Muscle layer of duodenum (tissue), 2 donors: Measurements from ENCODE around the gene RIMBP2.

Source experiments
- H3K27ac ChIP-seq: one replicate; pipeline ENCODE4 v1.7.0; 2013; ENCODE audit warnings: mild to moderate bottlenecking, low read length
- H3K27me3 ChIP-seq: one replicate; pipeline ENCODE4 v1.7.0; 2013; ENCODE audit warnings: low read depth, mild to moderate bottlenecking, control low read depth, low read length
- H3K36me3 ChIP-seq, 2 donors: one replicate each; pipeline ENCODE4 v1.7.0; 2013; ENCODE audit warnings: low read length in 2 of 2, control low read depth in 1 of 2, mild to moderate bottlenecking in 1 of 2; ENCODE audit not compliant: insufficient read depth in 2 of 2, control insufficient read depth in 1 of 2
- H3K4me1 ChIP-seq, 2 donors: one replicate each; pipeline ENCODE4 v1.7.0; 2013; ENCODE audit warnings: low read length in 2 of 2, mild to moderate bottlenecking in 2 of 2, control low read depth in 1 of 2, moderate library complexity in 1 of 2; ENCODE audit not compliant: insufficient read depth in 2 of 2, control insufficient read depth in 1 of 2
- H3K4me3 ChIP-seq, 2 donors: one replicate each; pipeline ENCODE4 v1.7.0; 2013; ENCODE audit warnings: low read length in 2 of 2, low read depth in 1 of 2, mild to moderate bottlenecking in 1 of 2
- H3K9me3 ChIP-seq, 2 donors: one replicate each; pipeline ENCODE4 v1.7.0; 2013; ENCODE audit warnings: low read length in 2 of 2, control low read depth in 1 of 2, mild to moderate bottlenecking in 1 of 2; ENCODE audit not compliant: control insufficient read depth in 1 of 2
- donor health status: healthy.

Gene RIMBP2

GRCh38 chr12:130506844-130507243 lies 209.3 kb downstream of the RIMBP2 start:
- Histone ChIP-seq H3K4me3 (no peak overlapping the region), H3K36me3 (no peaks in the 10 kb centered on the region), H3K27me3 (no peaks in the 10 kb centered on the region), H3K27ac (no peak overlapping the region), H3K9me3 (no peaks in the 10 kb centered on the region), H3K4me1 (no peaks in the 10 kb centered on the region)

- Histone ChIP-seq H3K9me3 (no peaks in the 10 kb centered on the region), H3K4me3 (no peak overlapping the region), H3K36me3 (no peaks in the 10 kb centered on the region), H3K4me1 (no peaks in the 10 kb centered on the region), H3K27me3 (no peaks in the 10 kb centered on the region), H3K27ac (no peak overlapping the region)
These were observed 211.3 kb downstream of the RIMBP2 start for GRCh38 chr12:130504840-130505175.

- Histone ChIP-seq H3K4me1 (no peaks in the 10 kb centered on the region), H3K36me3 (no peaks in the 10 kb centered on the region), H3K9me3 (no peaks in the 10 kb centered on the region), H3K27me3 (no peaks in the 10 kb centered on the region), H3K27ac (no peak overlapping the region), H3K4me3 (no peak overlapping the region)
These were observed 211.8 kb downstream of the RIMBP2 start for GRCh38 chr12:130504110-130504839.

GRCh38 chr12:130501821-130502220 lies 214.3 kb downstream of the RIMBP2 start:
- H3K27ac ChIP-seq = no peak overlapping the region
- no peaks in the 10 kb centered on the region for H3K27me3 ChIP-seq

GRCh38 chr12:130500835-130501330 lies 215.2 kb downstream of the RIMBP2 start:
- H3K36me3 ChIP-seq = no peaks in the 10 kb centered on the region
- no peak overlapping the region for H3K4me3 ChIP-seq
- no peak overlapping the region for H3K27ac ChIP-seq
- H3K27me3 ChIP-seq = no peaks in the 10 kb centered on the region
- no peaks in the 10 kb centered on the region for H3K9me3 ChIP-seq
- H3K4me1 ChIP-seq = no peaks in the 10 kb centered on the region

More at GRCh38 chr12:130501821-130502220, 214.3 kb downstream of the RIMBP2 start:
- Histone ChIP-seq H3K4me1 (no peaks in the 10 kb centered on the region), H3K4me3 (no peak overlapping the region), H3K36me3 (no peaks in the 10 kb centered on the region), H3K9me3 (no peaks in the 10 kb centered on the region)

GRCh38 chr12:130499474-130499873 lies 216.6 kb downstream of the RIMBP2 start:
- no peaks in the 10 kb centered on the region for H3K27me3 ChIP-seq
- H3K4me1 ChIP-seq = no peaks in the 10 kb centered on the region
- no peak overlapping the region for H3K4me3 ChIP-seq
- H3K36me3 ChIP-seq = no peaks in the 10 kb centered on the region
- no peak overlapping the region for H3K27ac ChIP-seq
- H3K9me3 ChIP-seq = no peaks in the 10 kb centered on the region

- no peaks in the 10 kb centered on the region for H3K27me3 ChIP-seq
- H3K27ac ChIP-seq = no peak overlapping the region
These were observed 217.3 kb downstream of the RIMBP2 start for GRCh38 chr12:130498589-130499385.

GRCh38 chr12:130497991-130498390 lies 218.1 kb downstream of the RIMBP2 start:
- no peaks in the 10 kb centered on the region for H3K9me3 ChIP-seq
- no peaks in the 10 kb centered on the region for H3K27me3 ChIP-seq
- H3K27ac ChIP-seq = no peak overlapping the region
- H3K36me3 ChIP-seq = no peaks in the 10 kb centered on the region
- H3K4me1 ChIP-seq = no peaks in the 10 kb centered on the region
- no peak overlapping the region for H3K4me3 ChIP-seq

More at GRCh38 chr12:130498589-130499385, 217.3 kb downstream of the RIMBP2 start:
- H3K36me3 ChIP-seq = no peaks in the 10 kb centered on the region
- no peaks in the 10 kb centered on the region for H3K4me1 ChIP-seq
- no peaks in the 10 kb centered on the region for H3K9me3 ChIP-seq
- H3K4me3 ChIP-seq = no peak overlapping the region

- Histone ChIP-seq H3K27me3 (no peaks in the 10 kb centered on the region), H3K4me3 (no peak overlapping the region), H3K4me1 (no peaks in the 10 kb centered on the region), H3K27ac (no peak overlapping the region), H3K36me3 (no peaks in the 10 kb centered on the region), H3K9me3 (no peaks in the 10 kb centered on the region)
These were observed 218.8 kb downstream of the RIMBP2 start for GRCh38 chr12:130497321-130497720.

- Histone ChIP-seq H3K9me3 (no peaks in the 10 kb centered on the region), H3K27ac (no peak overlapping the region), H3K36me3 (no peaks in the 10 kb centered on the region), H3K27me3 (no peaks in the 10 kb centered on the region), H3K4me1 (no peaks in the 10 kb centered on the region), H3K4me3 (no peak overlapping the region)
These were observed 219.5 kb downstream of the RIMBP2 start for GRCh38 chr12:130496516-130497120.

- Histone ChIP-seq H3K9me3 (no peaks in the 10 kb centered on the region), H3K4me1 (no peaks in the 10 kb centered on the region), H3K27me3 (no peaks in the 10 kb centered on the region), H3K4me3 (no peak overlapping the region), H3K27ac (no peak overlapping the region), H3K36me3 (no peaks in the 10 kb centered on the region)
These were observed 220.9 kb downstream of the RIMBP2 start for GRCh38 chr12:130495156-130495555.
